PC-3 (cell line): ENCODE results near the gene MVB12B. TPM values are rescaled to one million over a fixed set of nuclear protein-coding genes. Genes with fewer than 3 reads are reported as not detected.

Source experiments
- ATAC-seq: fragments of 200-7000 bp; cut with Tn5 transposase; 2 replicates; pipeline ENCODE4 v1.9.1; 2020; ENCODE audit warnings: mild to moderate bottlenecking, moderate library complexity
- BruUV-seq: library from RNA; stranded (reverse); fragments of 400-500 nt; replicated peaks from 2 replicates; lab custom pipeline; 2021; lab: Mats Ljungman, UMichigan
- CTCF ChIA-PET: fragments of 300-600 bp; sonication (Branson Sonifier 250); formaldehyde crosslinking; loops from one replicate; lab custom pipeline; 2022; ENCODE audit warnings: antibody characterized with exemption; lab: Charles Lee
- POLR2A ChIA-PET: fragments of 300-600 bp; sonication (Branson Sonifier 250); formaldehyde crosslinking; loops from one replicate; lab custom pipeline; 2022; ENCODE audit warnings: antibody characterized with exemption; ENCODE audit not compliant: unreplicated experiment; lab: Charles Lee
- DNase-seq: peaks from one replicate; pipeline ENCODE4 v3.0.0-alpha.2; 2015
- H2AFZ ChIP-seq: fragments of 300-600 bp; sonication (generic); 2 replicates; pipeline ENCODE4 v1.6.0; 2016; ENCODE audit warnings: antibody characterized with exemption, low read length
- H3F3A ChIP-seq: fragments of 300-600 bp; sonication (generic); one replicate; pipeline ENCODE4 v1.6.0; 2017; ENCODE audit warnings: antibody characterized with exemption, low read length, control low read depth, mild to moderate bottlenecking; ENCODE audit not compliant: unreplicated experiment
- H3K27ac ChIP-seq: fragments of 300-600 bp; sonication (generic); 2 replicates; pipeline ENCODE4 v1.5.1; 2016; ENCODE audit warnings: mild to moderate bottlenecking, low read length
- H3K27me3 ChIP-seq: fragments of 300-600 bp; sonication (generic); 2 replicates; pipeline ENCODE4 v1.6.1; 2016; ENCODE audit warnings: low read length, mixed read lengths
- H3K36me3 ChIP-seq: fragments of 300-600 bp; sonication (generic); 2 replicates; pipeline ENCODE4 v1.6.1; 2016; ENCODE audit warnings: low read depth, mixed run types, low read length, mixed read lengths
- H3K4me1 ChIP-seq: fragments of 300-600 bp; sonication (generic); 2 replicates; pipeline ENCODE4 v1.5.1; 2016; ENCODE audit warnings: low read length; ENCODE audit not compliant: insufficient read depth
- H3K4me2 ChIP-seq: fragments of 300-600 bp; sonication (generic); 2 replicates; pipeline ENCODE4 v1.6.0; 2016; ENCODE audit warnings: low read length
- H3K4me3 ChIP-seq: fragments of 300-600 bp; sonication (generic); 2 replicates; pipeline ENCODE4 v1.5.1; 2016; ENCODE audit warnings: mild to moderate bottlenecking, low read length, mixed read lengths
- H3K79me2 ChIP-seq: fragments of 300-600 bp; sonication (generic); 2 replicates; pipeline ENCODE4 v1.6.1; 2017; ENCODE audit warnings: low read length, mixed read lengths
- H3K9ac ChIP-seq: fragments of 300-600 bp; sonication (generic); 2 replicates; pipeline ENCODE4 v1.6.0; 2016; ENCODE audit warnings: mild to moderate bottlenecking, low read length
- H3K9me2 ChIP-seq: fragments of 300-600 bp; sonication (generic); replicated peaks from 2 replicates; pipeline ENCODE4 v1.6.1; 2016; ENCODE audit warnings: mixed run types, low read length, mixed read lengths
- H3K9me3 ChIP-seq: fragments of 300-600 bp; sonication (generic); 2 replicates; pipeline ENCODE4 v1.6.1; 2016; ENCODE audit warnings: low read length, mixed read lengths
- H4K20me1 ChIP-seq: fragments of 300-600 bp; sonication (generic); 2 replicates; pipeline ENCODE4 v1.6.1; 2016; ENCODE audit warnings: low read length, mixed read lengths
- CTCF ChIP-seq: fragments of 300-600 bp; sonication (generic); conservative IDR thresholded peaks from 2 replicates; pipeline ENCODE4 v1.5.1; 2017; ENCODE audit warnings: antibody characterized with exemption, low read depth, mild to moderate bottlenecking, low read length
- EZH2 ChIP-seq: fragments of 300-600 bp; sonication (generic); IDR thresholded peaks from one replicate; pipeline ENCODE4 v1.6.1; 2017; ENCODE audit warnings: antibody characterized with exemption, mild to moderate bottlenecking, low read length; ENCODE audit not compliant: unreplicated experiment
- EZH2phosphoT487 ChIP-seq: fragments of 300-600 bp; sonication (generic); IDR thresholded peaks from 2 replicates; pipeline ENCODE4 v1.6.1; 2018; ENCODE audit warnings: mild to moderate bottlenecking, antibody characterized with exemption, low read length, borderline replicate concordance
- intact Hi-C: fragments of 100-400 bp; cut with micrococcal nuclease; formaldehyde crosslinking; loops from 2 replicates; pipeline ENCODE4 v1.9.0; 2023
- total RNA-seq: library from RNA; depleted of rRNA; stranded (reverse); fragments of >200 nt; gene quantifications from 2 replicates; pipeline ENCODE4 v1.2.3, GENCODE V29; 2014

Gene MVB12B
- total RNA-seq, 1 experiment from 2014 or later = 7.2 TPM

- no peak for ATAC-seq
- Histone ChIP-seq H3K9me2 (no peaks in the 10 kb centered on the region), H2AFZ (no peak overlapping the region), H3K4me1 (peaks cover 11% of the 10 kb centered on the region), H3K27me3 (no peaks in the 10 kb centered on the region), H3K9ac (no peak overlapping the region), H3K27ac (no peak overlapping the region), H3K9me3 (no peaks in the 10 kb centered on the region), H3K4me2 (no peak overlapping the region), H3K4me3 (no peak overlapping the region), H3K79me2 (no peaks in the 10 kb centered on the region), H4K20me1 (no peaks in the 10 kb centered on the region), H3K36me3 (no peaks in the 10 kb centered on the region), H3F3A (no peaks in the 10 kb centered on the region)
- POLR2A ChIA-PET = no interaction called here
- CTCF ChIA-PET = interaction anchor here (1.4 kb wide), 1 partner anchor 104 kb away, joined by 3 read pairs; no protein-coding TSS in a partner anchor
- no TSS peak for BruUV-seq
- intact Hi-C loops = no loop called here
- TF ChIP-seq EZH2phosphoT487 (no peak), CTCF (no peak), EZH2 (no peak)
- no peak for DNase-seq
Measured at GRCh38 chr9:126295082-126295477, 31.5 kb upstream of the MVB12B start.

GRCh38 chr9:126295516-126295915 lies 31.1 kb upstream of the MVB12B start:
- ATAC-seq (no peak), DNase-seq (no peak)
- Histone ChIP-seq H3K27ac (no peak overlapping the region), H3K4me2 (peak overlapping the region; percentile 22; the same call in 1 of the 2 replicates), H3F3A (no peaks in the 10 kb centered on the region), H3K4me1 (peaks cover 11% of the 10 kb centered on the region), H4K20me1 (no peaks in the 10 kb centered on the region), H3K9me2 (no peaks in the 10 kb centered on the region), H3K79me2 (no peaks in the 10 kb centered on the region), H3K27me3 (no peaks in the 10 kb centered on the region), H3K36me3 (no peaks in the 10 kb centered on the region), H3K9ac (no peak overlapping the region), H3K9me3 (no peaks in the 10 kb centered on the region), H2AFZ (no peak overlapping the region), H3K4me3 (no peak overlapping the region)
- BruUV-seq = no TSS peak
- intact Hi-C loops = no loop called here
- CTCF ChIA-PET = interaction anchor here (1.4 kb wide), 1 partner anchor 103 kb away, joined by 3 read pairs; no protein-coding TSS in a partner anchor
- TF ChIP-seq EZH2 (no peak), EZH2phosphoT487 (no peak), CTCF (no peak)
- POLR2A ChIA-PET = no interaction called here

- no peaks in the 10 kb centered on the region for H3K9me3 ChIP-seq
- H3K4me1 ChIP-seq = peaks cover 11% of the 10 kb centered on the region
- intact Hi-C loops = no loop called here
- no peaks in the 10 kb centered on the region for H3K79me2 ChIP-seq
- no peak overlapping the region for H3K4me3 ChIP-seq
- H3K36me3 ChIP-seq = no peaks in the 10 kb centered on the region
- H3K4me2 ChIP-seq = peak overlapping the region; percentile 36; the same call in 1 of the 2 replicates
- no peaks in the 10 kb centered on the region for H3K27me3 ChIP-seq
- peak; percentile 70 for ATAC-seq
- H4K20me1 ChIP-seq = no peaks in the 10 kb centered on the region
- H3K9me2 ChIP-seq = no peaks in the 10 kb centered on the region
- no peaks in the 10 kb centered on the region for H3F3A ChIP-seq
- no peak overlapping the region for H3K9ac ChIP-seq
- H2AFZ ChIP-seq = 0 out of 2 replicates have a peak overlapping the region, but pooled peaks have one; percentile 53
- peak; percentile 76 for DNase-seq
- no TSS peak for BruUV-seq
- no peak overlapping the region for H3K27ac ChIP-seq
- TF ChIP-seq EZH2 = no peak
- no peak for TF ChIP-seq CTCF
- TF ChIP-seq EZH2phosphoT487 = no peak
- CTCF ChIA-PET = interaction anchor here (1.4 kb wide), 1 partner anchor 103 kb away, joined by 3 read pairs; no protein-coding TSS in a partner anchor
- POLR2A ChIA-PET = no interaction called here
Measured at GRCh38 chr9:126295936-126296600, 30.6 kb upstream of the MVB12B start.
